Trophoblast cell (in vitro differentiated cells and primary cell): Measurements from ENCODE around the gene POGZ.

Experiments used
- DNase-seq, 2 donors: peaks; one replicate each; pipeline ENCODE4 v3.0.0-alpha.2; 2016
- H2AFZ ChIP-seq: 2 replicates; pipeline ENCODE4 v1.6.1; 2013; ENCODE audit warnings: low read length, moderate library complexity, mild to moderate bottlenecking; ENCODE audit not compliant: insufficient read depth, poor library complexity
- H2AK5ac ChIP-seq: 2 replicates; pipeline ENCODE4 v1.6.1; 2013; ENCODE audit warnings: mild to moderate bottlenecking, low read length
- H2BK120ac ChIP-seq: 2 replicates; pipeline ENCODE4 v1.6.1; 2013; ENCODE audit warnings: low read length, mild to moderate bottlenecking, moderate library complexity; ENCODE audit not compliant: insufficient read depth, poor library complexity
- H2BK12ac ChIP-seq: 2 replicates; pipeline ENCODE4 v1.6.1; 2013; ENCODE audit warnings: mild to moderate bottlenecking, low read length, moderate library complexity
- H2BK5ac ChIP-seq: 2 replicates; pipeline ENCODE4 v1.6.1; 2013; ENCODE audit warnings: low read length, low read depth, moderate library complexity, mild to moderate bottlenecking; ENCODE audit not compliant: poor library complexity
- H3K14ac ChIP-seq: 2 replicates; pipeline ENCODE4 v1.6.1; 2013; ENCODE audit warnings: mild to moderate bottlenecking, low read length
- H3K18ac ChIP-seq: 2 replicates; pipeline ENCODE4 v1.6.1; 2013; ENCODE audit warnings: mild to moderate bottlenecking, low read length
- H3K23ac ChIP-seq: 2 replicates; pipeline ENCODE4 v1.6.1; 2013; ENCODE audit warnings: low read length
- H3K27ac ChIP-seq: 2 replicates; pipeline ENCODE4 v1.5.1; 2013; ENCODE audit warnings: low read depth, mild to moderate bottlenecking, inconsistent platforms, low read length, moderate library complexity
- H3K27me3 ChIP-seq: 2 replicates; pipeline ENCODE4 v1.6.1; 2013; ENCODE audit warnings: inconsistent platforms, mild to moderate bottlenecking, low read length, moderate library complexity; ENCODE audit not compliant: insufficient read depth
- H3K36me3 ChIP-seq, 2 experiments: 1 replicate in 1 of 2; 2 replicates in 1 of 2; pipeline ENCODE4 v1.6.1; 2013; ENCODE audit warnings: low read length in 2 of 2, mild to moderate bottlenecking in 2 of 2, moderate library complexity in 1 of 2; ENCODE audit not compliant: insufficient read depth in 2 of 2, control insufficient read depth in 1 of 2
- H3K4ac ChIP-seq: 2 replicates; pipeline ENCODE4 v1.6.1; 2013; ENCODE audit warnings: low read depth, mild to moderate bottlenecking, low read length, moderate library complexity
- H3K4me1 ChIP-seq, 2 experiments: 1 replicate in 1 of 2; 2 replicates in 1 of 2; pipeline ENCODE4 v1.6.1; 2013; ENCODE audit warnings: low read length in 2 of 2, mild to moderate bottlenecking in 2 of 2, moderate library complexity in 1 of 2; ENCODE audit not compliant: insufficient read depth in 2 of 2, control insufficient read depth in 1 of 2
- H3K4me2 ChIP-seq: 2 replicates; pipeline ENCODE4 v1.6.1; 2013; ENCODE audit warnings: inconsistent platforms, mild to moderate bottlenecking, low read length, moderate library complexity
- H3K4me3 ChIP-seq: 2 replicates; pipeline ENCODE4 v1.5.1; 2013; ENCODE audit warnings: mild to moderate bottlenecking, low read depth, low read length, inconsistent platforms
- H3K79me1 ChIP-seq: one replicate; pipeline ENCODE4 v1.6.1; 2013; ENCODE audit warnings: low read length
- H3K79me2 ChIP-seq: 2 replicates; pipeline ENCODE4 v1.6.1; 2013; ENCODE audit warnings: low read length, mild to moderate bottlenecking; ENCODE audit not compliant: control insufficient read depth, insufficient read depth, poor library complexity
- H3K9ac ChIP-seq: 2 replicates; pipeline ENCODE4 v1.6.1; 2013; ENCODE audit warnings: mild to moderate bottlenecking, low read length
- H3K9me3 ChIP-seq: 2 replicates; pipeline ENCODE4 v1.6.1; 2013; ENCODE audit warnings: low read depth, mild to moderate bottlenecking, control low read depth, inconsistent platforms, low read length; ENCODE audit not compliant: insufficient read depth
- H4K12ac ChIP-seq: 2 replicates; pipeline ENCODE4 v1.6.1; 2013; ENCODE audit warnings: low read depth, mild to moderate bottlenecking, low read length, moderate library complexity
- H4K8ac ChIP-seq: 2 replicates; pipeline ENCODE4 v1.6.1; 2013; ENCODE audit warnings: low read depth, mild to moderate bottlenecking, low read length, moderate library complexity
- H4K91ac ChIP-seq: one replicate; pipeline ENCODE4 v1.6.1; 2013; ENCODE audit warnings: low read depth, mild to moderate bottlenecking, low read length, moderate library complexity
- WGBS: extraction: QIAGEN DNeasy Blood & Tissue Kit; methylation state at CpG from one replicate; pipeline ENCODE4 v1.1.7; 2013; ENCODE audit warnings: missing lambda C conversion rate; ENCODE audit not compliant: insufficient read length, insufficient coverage; ENCODE audit errors: extremely low coverage; 5-methylcytosine and 5-hydroxymethylcytosine counted together

The POGZ gene

DNA sequence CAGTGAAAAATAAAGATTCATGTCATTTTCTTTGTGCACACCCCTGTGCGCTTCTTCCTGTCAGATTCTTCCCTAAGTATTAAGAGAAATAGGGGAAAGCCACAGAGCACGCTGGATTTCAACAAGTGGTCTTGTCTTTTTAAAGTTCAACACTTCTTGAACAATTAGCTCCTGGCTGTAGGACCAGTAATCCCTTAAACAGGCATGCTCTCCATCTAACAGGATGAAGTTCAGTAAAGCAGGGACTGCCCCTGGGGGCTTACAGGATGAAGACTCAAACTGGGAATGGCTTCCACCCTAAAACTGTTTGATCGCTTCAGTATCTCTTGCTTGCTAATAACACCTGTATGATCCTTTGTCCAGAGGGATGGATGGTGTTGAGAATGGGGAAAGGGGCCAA is 55.7 kb downstream of the POGZ start:
- H4K12ac ChIP-seq = no peak overlapping the region

DNA sequence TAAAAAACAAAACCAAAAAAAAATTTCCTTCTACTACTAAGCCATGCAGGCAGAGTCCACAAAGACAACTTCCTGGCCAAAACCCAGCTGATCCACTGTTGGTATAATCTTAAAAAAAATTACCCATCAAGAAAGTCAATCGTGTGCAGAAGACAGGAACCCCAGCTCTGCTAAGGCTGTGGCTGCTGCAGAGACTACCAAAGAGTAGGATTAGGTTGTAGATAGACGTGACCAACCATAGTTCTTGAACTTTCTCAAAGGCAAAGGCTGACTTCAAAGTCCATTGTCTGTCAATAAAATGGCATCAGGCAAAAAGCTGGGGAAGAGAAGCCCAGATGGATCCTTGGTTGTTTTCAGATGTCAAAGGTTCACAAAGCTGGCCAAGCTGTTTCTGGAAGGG is 56.5 kb downstream of the POGZ start:
- H3K36me3 ChIP-seq = peaks cover 28 to 48% of the 10 kb centered on the region in 2 experiments
- peaks cover 6 to 10% of the 10 kb centered on the region in 2 experiments for H3K4me1 ChIP-seq

More for the DNA sequence above, 55.7 kb downstream of the POGZ start:
- Histone ChIP-seq H2BK5ac (no peak overlapping the region), H3K79me2 (peaks cover 7% of the 10 kb centered on the region), H2BK12ac (no peak overlapping the region), H3K4me2 (no peak overlapping the region), H3K18ac (no peak overlapping the region), H2AK5ac (no peak overlapping the region), H3K27ac (no peak overlapping the region), H3K9me3 (no peaks in the 10 kb centered on the region), H4K91ac (no peak overlapping the region), H3K4ac (no peak overlapping the region), H2BK120ac (no peak overlapping the region), H3K23ac (no peak overlapping the region), H3K27me3 (no peaks in the 10 kb centered on the region), H3K4me3 (no peak overlapping the region), H3K4me1 (peaks cover 6 to 10% of the 10 kb centered on the region in 2 experiments), H3K36me3 (peaks cover 34 to 56% of the 10 kb centered on the region in 2 experiments), H3K9ac (no peak overlapping the region), H4K8ac (no peak overlapping the region), H3K79me1 (peaks cover 7% of the 10 kb centered on the region), H3K14ac (no peak overlapping the region), H2AFZ (no peak overlapping the region)
- no peak for DNase-seq
- no CpG with 5 or more reads among the region's 3 CpGs for WGBS

DNA sequence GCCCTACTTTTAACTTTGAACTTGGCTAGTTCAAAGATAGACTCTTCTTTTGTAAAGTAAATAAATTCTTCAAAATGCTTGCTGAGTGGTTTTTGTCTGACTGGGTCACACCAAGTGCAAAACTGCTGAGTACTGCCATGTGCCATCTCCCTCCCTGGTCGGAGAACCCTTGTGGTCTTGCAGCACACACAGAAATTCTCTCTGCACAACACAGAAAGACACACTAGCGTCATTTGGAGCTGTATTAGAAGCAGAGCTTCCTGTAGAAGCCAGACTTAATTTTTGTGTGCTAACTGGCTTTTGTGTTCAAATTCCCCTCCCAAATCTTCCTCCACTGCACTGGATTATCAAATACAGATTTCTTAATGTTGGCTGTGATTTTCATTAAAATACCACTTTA is 57.4 kb downstream of the POGZ start:
- H2AK5ac ChIP-seq = no peak overlapping the region
- H3K14ac ChIP-seq = no peak overlapping the region
- no peak for DNase-seq
- no peak overlapping the region for H3K18ac ChIP-seq
- peaks cover 7% of the 10 kb centered on the region for H3K79me1 ChIP-seq
- peaks cover 25 to 42% of the 10 kb centered on the region in 2 experiments for H3K36me3 ChIP-seq
- H3K23ac ChIP-seq = no peak overlapping the region
- no peak overlapping the region for H3K4me3 ChIP-seq
- H3K9me3 ChIP-seq = no peaks in the 10 kb centered on the region
- H4K8ac ChIP-seq = no peak overlapping the region
- no peak overlapping the region for H4K12ac ChIP-seq
- H2BK12ac ChIP-seq = no peak overlapping the region
- H3K4me2 ChIP-seq = no peak overlapping the region
- no peak overlapping the region for H2BK5ac ChIP-seq
- WGBS = no CpG with 5 or more reads among the region's 2 CpGs
- no peak overlapping the region for H2AFZ ChIP-seq
- H3K4ac ChIP-seq = no peak overlapping the region
- H3K4me1 ChIP-seq = peaks cover 6 to 10% of the 10 kb centered on the region in 2 experiments
- no peak overlapping the region for H4K91ac ChIP-seq
- H3K9ac ChIP-seq = peak overlapping the region; percentile 31
- H3K27ac ChIP-seq = no peak overlapping the region
- peaks cover 7% of the 10 kb centered on the region for H3K79me2 ChIP-seq
- H3K27me3 ChIP-seq = no peaks in the 10 kb centered on the region
- H2BK120ac ChIP-seq = no peak overlapping the region

More for the DNA sequence above, 56.5 kb downstream of the POGZ start:
- Histone ChIP-seq H2BK120ac (no peak overlapping the region), H3K4me2 (no peak overlapping the region), H4K12ac (no peak overlapping the region), H3K23ac (no peak overlapping the region), H3K27ac (no peak overlapping the region), H2AK5ac (no peak overlapping the region), H3K4me3 (no peak overlapping the region), H3K4ac (no peak overlapping the region), H3K79me1 (peaks cover 7% of the 10 kb centered on the region), H3K79me2 (peaks cover 7% of the 10 kb centered on the region), H2BK12ac (no peak overlapping the region), H3K18ac (no peak overlapping the region), H3K9me3 (no peaks in the 10 kb centered on the region), H2AFZ (no peak overlapping the region), H3K9ac (no peak overlapping the region), H3K14ac (no peak overlapping the region), H3K27me3 (no peaks in the 10 kb centered on the region), H4K91ac (no peak overlapping the region), H4K8ac (no peak overlapping the region), H2BK5ac (no peak overlapping the region)
- no peak for DNase-seq
- WGBS = no CpG with 5 or more reads among the region's 2 CpGs

DNA sequence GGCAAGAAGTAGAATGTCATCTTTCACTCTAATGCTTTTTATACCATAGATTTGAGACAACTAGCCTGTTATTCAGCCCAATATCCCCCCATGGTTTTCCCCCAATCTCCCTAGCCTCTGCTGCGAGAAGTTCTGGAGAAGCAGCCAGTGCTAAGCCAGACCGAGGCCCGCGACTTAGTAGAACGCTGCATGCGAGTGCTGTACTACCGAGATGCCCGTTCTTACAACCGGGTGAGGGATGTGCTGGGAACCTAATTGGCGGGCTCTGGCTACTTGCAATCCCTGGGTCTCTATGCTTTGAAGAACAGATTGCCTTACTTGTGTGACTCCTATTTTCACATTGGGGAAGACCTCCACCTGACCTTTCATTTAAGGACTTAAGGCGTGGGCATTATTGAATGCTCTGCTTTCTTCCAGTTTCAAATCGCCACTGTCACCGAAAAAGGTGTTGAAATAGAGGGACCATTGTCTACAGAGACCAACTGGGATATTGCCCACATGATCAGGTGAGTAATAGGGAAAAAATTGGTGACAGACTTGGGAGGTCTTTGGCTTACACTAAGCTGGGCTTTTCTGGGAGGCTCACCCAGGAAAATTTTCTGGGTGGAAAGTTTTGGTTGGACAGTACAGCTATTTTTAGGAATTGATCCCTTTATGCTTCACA is 58.0 kb downstream of the POGZ start:
- no peak overlapping the region for H3K4me3 ChIP-seq
- peak overlapping the region; percentile 25 for H3K23ac ChIP-seq
- no peak overlapping the region for H2AK5ac ChIP-seq
- no peak overlapping the region for H3K9ac ChIP-seq
- H3K18ac ChIP-seq = no peak overlapping the region
- H2BK5ac ChIP-seq = no peak overlapping the region
- peaks cover 7% of the 10 kb centered on the region for H3K79me2 ChIP-seq
- H3K4ac ChIP-seq = no peak overlapping the region
- no peak for DNase-seq
- no peak overlapping the region for H3K4me2 ChIP-seq
- peaks cover 7% of the 10 kb centered on the region for H3K79me1 ChIP-seq
- no peak overlapping the region for H4K91ac ChIP-seq
- H4K12ac ChIP-seq = no peak overlapping the region
- no peaks in the 10 kb centered on the region for H3K27me3 ChIP-seq
- no peak overlapping the region for H2AFZ ChIP-seq
- H3K27ac ChIP-seq = no peak overlapping the region
- no peak overlapping the region for H4K8ac ChIP-seq
- no peak overlapping the region for H3K14ac ChIP-seq
- H2BK120ac ChIP-seq = no peak overlapping the region
- no peak overlapping the region for H2BK12ac ChIP-seq
- H3K36me3 ChIP-seq = peaks cover 22 to 37% of the 10 kb centered on the region in 2 experiments
- no peaks in the 10 kb centered on the region for H3K9me3 ChIP-seq
- peaks cover 6 to 10% of the 10 kb centered on the region in 2 experiments for H3K4me1 ChIP-seq
- WGBS = no CpG with 5 or more reads among the region's 13 CpGs
